Transverse colon (tissue), 4 donors: ENCODE results near the gene STX7.

Source experiments
- CTCF ChIP-seq, 5 experiments: fragments of 200-600 bp in 3 of 5; fragments of 450-650 bp in 2 of 5; sonication (generic) in 3 of 5; IDR thresholded peaks; 1 replicate in 2 of 5; 2 replicates in 3 of 5; pipeline ENCODE4 v1.5.1; 2016 to 2017; ENCODE audit warnings: antibody characterized with exemption in 5 of 5, inconsistent platforms in 3 of 5, mild to moderate bottlenecking in 2 of 5, moderate library complexity in 1 of 5
- EP300 ChIP-seq: sonication (generic); formaldehyde crosslinking; IDR thresholded peaks from one replicate; pipeline ENCODE4 v1.6.1; 2017; ENCODE audit warnings: antibody characterized with exemption, low read depth
- POLR2A ChIP-seq: fragments of 450-650 bp; IDR thresholded peaks from one replicate; pipeline ENCODE4 v1.6.1; 2016; ENCODE audit warnings: antibody characterized with exemption, mild to moderate bottlenecking, moderate library complexity
- POLR2AphosphoS5 ChIP-seq, 3 donors: sonication (generic); formaldehyde crosslinking; IDR thresholded peaks; one replicate each; pipeline ENCODE4 v1.6.1; 2016; ENCODE audit warnings: antibody characterized with exemption in 3 of 3

GRCh38 chr6:132446855-132447241 is 66.1 kb downstream of the STX7 start:
- TF ChIP-seq EP300, result no peak
- TF ChIP-seq POLR2AphosphoS5 (IDR thresholded peaks at IDR 0.05), result no peak
- no peak for TF ChIP-seq CTCF (IDR thresholded peaks at IDR 0.05)
- TF ChIP-seq POLR2A, result no peak
